Dedifferentiated amniotic fluid mesenchymal stem cell (primary cell): Measurements from ENCODE around the gene TPM2.
"Not testable (repeated sequence)": the region's sequence is repeated elsewhere in the genome, so short reads cannot be mapped to it uniquely, and the experiment has no call there.

Experiments used
- DNase-seq: peaks from one replicate; pipeline ENCODE4 v3.0.0-alpha.2; 2016; ENCODE audit errors: extremely low spot score

TPM2 gene

GRCh38 chr9:35656348-35656747 lies 33.4 kb downstream of the TPM2 start:
- DNase-seq, result no peak

- DNase-seq, result no peak
Measured at GRCh38 chr9:35653611-35654010, 36.1 kb downstream of the TPM2 start.

GRCh38 chr9:35652829-35653209 lies 36.9 kb downstream of the TPM2 start:
- DNase-seq, result no peak

GRCh38 chr9:35651956-35652828 lies 37.5 kb downstream of the TPM2 start:
- no peak for DNase-seq

GRCh38 chr9:35650341-35651158 lies 39.2 kb downstream of the TPM2 start, which contains the start of gene SIT1:
Gene SIT1 (minus strand): TSS chr9:35650931. CDS start chr9:35650853, 78 bp downstream.
- no peak for DNase-seq

- no peak for DNase-seq
Measured at GRCh38 chr9:35649431-35650340, 40.0 kb downstream of the TPM2 start.

GRCh38 chr9:35646533-35647265 lies 43.0 kb downstream of the TPM2 start:
- DNase-seq, result peak; percentile 92

- DNase-seq, result no peak
Measured at GRCh38 chr9:35646153-35646532, 43.6 kb downstream of the TPM2 start.

- DNase-seq, result not testable (repeated sequence)
Measured at GRCh38 chr9:35645736-35646135, 44.0 kb downstream of the TPM2 start.

GRCh38 chr9:35643046-35643445 lies 46.7 kb downstream of the TPM2 start:
- no peak for DNase-seq

- not testable (repeated sequence) for DNase-seq
Measured at GRCh38 chr9:35641478-35641877, 48.2 kb downstream of the TPM2 start.

- DNase-seq, result not testable (repeated sequence)
Measured at GRCh38 chr9:35640431-35640830, 49.3 kb downstream of the TPM2 start.

GRCh38 chr9:35639631-35640030 lies 50.1 kb downstream of the TPM2 start:
- DNase-seq, result no peak

- not testable (repeated sequence) for DNase-seq
Measured at GRCh38 chr9:35639225-35639624, 50.5 kb downstream of the TPM2 start.

GRCh38 chr9:35638751-35639150 lies 51.0 kb downstream of the TPM2 start:
- not testable (repeated sequence) for DNase-seq

GRCh38 chr9:35637427-35637955 lies 52.2 kb downstream of the TPM2 start:
- DNase-seq, result not testable (repeated sequence)

- not testable (repeated sequence) for DNase-seq
Measured at GRCh38 chr9:35636877-35637246, 52.9 kb downstream of the TPM2 start.

- DNase-seq, result no peak
Measured at GRCh38 chr9:35636135-35636876, 53.4 kb downstream of the TPM2 start.

GRCh38 chr9:35635730-35636129 lies 54.0 kb downstream of the TPM2 start:
- no peak for DNase-seq
